CD14-positive monocyte (primary cell): ENCODE measurements around the gene AHNAK. TPM values are rescaled to one million over a fixed set of nuclear protein-coding genes. Genes with fewer than 3 reads are reported as not detected.

Experiments
- DNase-seq, 3 donors: peaks; one replicate each; pipeline ENCODE4 v3.0.0-alpha.2; 2011 to 2022
- H2AFZ ChIP-seq: 2 replicates; pipeline ENCODE4 v1.6.0; 2012; ENCODE audit warnings: mild to moderate bottlenecking, low read depth, low read length, inconsistent platforms; ENCODE audit not compliant: insufficient read depth, poor library complexity, severe bottlenecking
- H3K27ac ChIP-seq, 2 donors: 1 replicate in 1 of 2; 2 replicates in 1 of 2; pipeline ENCODE4 v1.5.1; 2012 to 2013; ENCODE audit warnings: low read length in 2 of 2, control low read depth in 1 of 2, inconsistent platforms in 1 of 2, low read depth in 1 of 2, mild to moderate bottlenecking in 1 of 2
- H3K27me3 ChIP-seq, 2 donors: one replicate each; pipeline versions ENCODE4 v1.6.0 to v1.6.1; 2011 to 2013; ENCODE audit warnings: low read length in 2 of 2; ENCODE audit not compliant: control insufficient read depth in 2 of 2, insufficient read depth in 2 of 2
- H3K36me3 ChIP-seq, 2 donors: replicated peaks in 1 of 2; 1 replicate in 1 of 2; 2 replicates in 1 of 2; pipeline versions ENCODE4 v1.5.1 to v1.6.1; 2012 to 2013; ENCODE audit warnings: low read length in 2 of 2, control low read depth in 1 of 2, inconsistent platforms in 1 of 2, mild to moderate bottlenecking in 1 of 2; ENCODE audit not compliant: insufficient read depth in 2 of 2, control insufficient read depth in 1 of 2
- H3K4me1 ChIP-seq, 2 donors: 1 replicate in 1 of 2; 2 replicates in 1 of 2; pipeline versions ENCODE4 v1.5.1 to v1.6.1; 2012 to 2013; ENCODE audit warnings: low read length in 2 of 2, control low read depth in 1 of 2, inconsistent platforms in 1 of 2, mild to moderate bottlenecking in 1 of 2, moderate library complexity in 1 of 2; ENCODE audit not compliant: insufficient read depth in 2 of 2, control insufficient read depth in 1 of 2
- H3K4me2 ChIP-seq: replicated peaks from 2 replicates; pipeline ENCODE3; 2012; ENCODE audit warnings: low read length, moderate library complexity, mild to moderate bottlenecking; ENCODE audit not compliant: poor library complexity, severe bottlenecking; ENCODE audit errors: extremely low read depth
- H3K4me3 ChIP-seq, 3 experiments: fragments of 200-600 bp in 1 of 3; sonication (generic) in 1 of 3; replicated peaks in 1 of 3; 1 replicate in 2 of 3; 2 replicates in 1 of 3; pipeline ENCODE4 v1.5.1; 2011 to 2013; ENCODE audit warnings: low read length in 3 of 3, mild to moderate bottlenecking in 3 of 3, control low read depth in 2 of 3, low read depth in 2 of 3, inconsistent platforms in 1 of 3, moderate library complexity in 1 of 3
- H3K79me2 ChIP-seq: 2 replicates; pipeline ENCODE4 v1.6.0; 2012; ENCODE audit warnings: mild to moderate bottlenecking, control low read depth, inconsistent platforms, low read length, moderate library complexity; ENCODE audit not compliant: insufficient read depth
- H3K9ac ChIP-seq: 2 replicates; pipeline ENCODE4 v1.6.0; 2017; ENCODE audit warnings: low read length, mild to moderate bottlenecking; ENCODE audit not compliant: insufficient read depth, poor library complexity, severe bottlenecking
- H3K9me3 ChIP-seq, 2 donors: replicated peaks in 1 of 2; 1 replicate in 1 of 2; 2 replicates in 1 of 2; pipeline versions ENCODE4 v1.5.1 to v1.6.1; 2012 to 2013; ENCODE audit warnings: low read length in 2 of 2, control low read depth in 1 of 2; ENCODE audit not compliant: control insufficient read depth in 1 of 2, insufficient read depth in 1 of 2
- H4K20me1 ChIP-seq: 2 replicates; pipeline ENCODE4 v1.6.0; 2012; ENCODE audit warnings: mild to moderate bottlenecking, low read length, control low read depth, moderate library complexity; ENCODE audit not compliant: insufficient read depth
- H3K27ac Mint-ChIP-seq, 7 donors: one replicate each; pipeline ENCODE4 v1.8.0; 2020; ENCODE audit warnings: mild to moderate bottlenecking in 7 of 7, mixed read lengths in 7 of 7, moderate library complexity in 6 of 7, inconsistent platforms in 2 of 7
- H3K27me3 Mint-ChIP-seq, 3 donors: one replicate each; pipeline ENCODE4 v1.8.0; 2021 to 2022; ENCODE audit warnings: low read depth in 3 of 3, mild to moderate bottlenecking in 3 of 3, mixed read lengths in 3 of 3, moderate library complexity in 3 of 3, inconsistent platforms in 1 of 3
- H3K36me3 Mint-ChIP-seq, 2 donors: one replicate each; pipeline ENCODE4 v1.8.0; 2020; ENCODE audit warnings: mixed read lengths in 2 of 2, inconsistent platforms in 1 of 2, mild to moderate bottlenecking in 1 of 2
- H3K4me1 Mint-ChIP-seq: one replicate; pipeline ENCODE4 v1.8.0; 2020; ENCODE audit warnings: mild to moderate bottlenecking, mixed read lengths
- H3K4me3 Mint-ChIP-seq, 2 donors: one replicate each; pipeline ENCODE4 v1.8.0; 2020; ENCODE audit warnings: mild to moderate bottlenecking in 2 of 2, mixed read lengths in 2 of 2, moderate library complexity in 1 of 2
- H3K9me3 Mint-ChIP-seq, 7 donors: one replicate each; pipeline ENCODE4 v1.8.0; 2020 to 2022; ENCODE audit warnings: mixed read lengths in 7 of 7, mild to moderate bottlenecking in 6 of 7, moderate library complexity in 6 of 7, inconsistent platforms in 2 of 7
- CTCF ChIP-seq: fragments of 200-600 bp; IDR thresholded peaks from one replicate; pipeline ENCODE4 v1.8.0; 2022; ENCODE audit warnings: antibody characterized with exemption, mild to moderate bottlenecking
- WGBS: methylation state at CpG from one replicate; pipeline ENCODE4 v1.1.5; 2013; ENCODE audit warnings: missing lambda C conversion rate; ENCODE audit not compliant: insufficient coverage; 5-methylcytosine and 5-hydroxymethylcytosine counted together
- intact Hi-C, 2 donors: fragments of 100-400 bp; cut with micrococcal nuclease; formaldehyde crosslinking; loops; one replicate each; pipeline versions ENCODE4 v1.15.0 to v1.15.1; 2023
- polyA plus RNA-seq, 3 donors: library from polyadenylated mRNA; depleted of rRNA in 1 of 3; unstranded in 2 of 3; stranded (reverse) in 1 of 3; fragments of 300-500 nt in 2 of 3; fragments of >200 nt in 1 of 3; fragmentation: Illumina TruSeq in 2 of 3; gene quantifications; 1 replicate in 2 of 3; 2 replicates in 1 of 3; pipeline ENCODE4 v1.2.3, GENCODE V29; 2012 to 2021

AHNAK gene
- polyA plus RNA-seq, 3 donors: 80.0 to 201 (median 103) TPM

- no peak overlapping the region for H3K4me2 ChIP-seq
- H3K36me3 ChIP-seq: peaks cover 41 to 61% of the 10 kb centered on the region in 2 donors
- no peak overlapping the region for H3K4me3 ChIP-seq
- no peaks in the 10 kb centered on the region for H3K27me3 Mint-ChIP-seq
- peaks cover 0 to 2% (median 0%) of the 10 kb centered on the region in 7 donors for H3K9me3 Mint-ChIP-seq
- no peak for TF ChIP-seq CTCF
- peaks cover 22 to 27% of the 10 kb centered on the region in 2 donors for H3K4me1 ChIP-seq
- peaks cover 9% of the 10 kb centered on the region for H4K20me1 ChIP-seq
- no peak overlapping the region for H3K27ac ChIP-seq
- H3K36me3 Mint-ChIP-seq: peaks cover 39 to 61% of the 10 kb centered on the region in 2 donors
- peak overlapping the region in 2 of 7 donors; percentile 66 to 69 for H3K27ac Mint-ChIP-seq
- DNase-seq: no peak
- no peak overlapping the region for H3K4me3 Mint-ChIP-seq
- H3K9me3 ChIP-seq: no peaks in the 10 kb centered on the region
- no peaks in the 10 kb centered on the region for H3K27me3 ChIP-seq
- H3K4me1 Mint-ChIP-seq: peaks cover 29% of the 10 kb centered on the region
- peaks cover 36% of the 10 kb centered on the region for H3K79me2 ChIP-seq
- intact Hi-C loops: no loop called here
- 95% methylated on average over 9 of the region's 12 CpGs for WGBS
- H3K9ac ChIP-seq: no peak overlapping the region
- H2AFZ ChIP-seq: no peak overlapping the region
Measured at GRCh38 chr11:62577046-62577714, 30.6 kb upstream of the AHNAK start.

GRCh38 chr11:62575837-62576236 lies 29.2 kb upstream of the AHNAK start:
- H3K36me3 ChIP-seq: peaks cover 44 to 61% of the 10 kb centered on the region in 2 donors
- no peak overlapping the region for H3K9ac ChIP-seq

More at GRCh38 chr11:62575837-62576236, 29.2 kb upstream of the AHNAK start:
- Mint-ChIP-seq H3K9me3 (peaks cover 0 to 2% (median 0%) of the 10 kb centered on the region in 7 donors), H3K4me3 (no peak overlapping the region), H3K27me3 (peaks cover 0 to 2% (median 0%) of the 10 kb centered on the region in 3 donors), H3K27ac (peak overlapping the region in 2 of 7 donors; percentile 13 to 21), H3K4me1 (peaks cover 41% of the 10 kb centered on the region), H3K36me3 (peaks cover 42 to 61% of the 10 kb centered on the region in 2 donors)
- no peak for TF ChIP-seq CTCF
- Histone ChIP-seq H2AFZ (no peak overlapping the region), H4K20me1 (peaks cover 22% of the 10 kb centered on the region), H3K79me2 (peaks cover 49% of the 10 kb centered on the region), H3K27ac (no peak overlapping the region), H3K4me3 (no peak overlapping the region), H3K27me3 (no peaks in the 10 kb centered on the region), H3K9me3 (no peaks in the 10 kb centered on the region), H3K4me2 (no peak overlapping the region), H3K4me1 (peaks cover 22 to 29% of the 10 kb centered on the region in 2 donors)
- no peak for DNase-seq
- WGBS: 97% methylated on average over 12 of the region's 14 CpGs
- intact Hi-C loops: loop anchor here (2.0 kb wide), 1 partner anchor 15 kb away; the partner anchor contains the start of gene TUT1 (in 2 of the 2)
